DOHH2 (cell line): ENCODE measurements around the gene C6orf136.
A peak's percentile ranks its signal among the peaks of the same experiment; 100 is the strongest.

Experiments used
- H3F3A ChIP-seq: fragments of 200-600 bp; sonication (generic), shearing (Covaris generic); 2 replicates; pipeline ENCODE4 v1.6.0; 2016; ENCODE audit warnings: antibody characterized with exemption, mild to moderate bottlenecking; ENCODE audit not compliant: control insufficient read depth, insufficient read depth
- H3K27ac ChIP-seq: fragments of 200-600 bp; sonication (generic); 2 replicates; pipeline ENCODE4 v1.5.1; 2014; ENCODE audit warnings: low read depth, mild to moderate bottlenecking, low read length, moderate library complexity
- H3K27me3 ChIP-seq: fragments of 200-600 bp; sonication (generic); 2 replicates; pipeline ENCODE4 v1.6.1; 2014; ENCODE audit warnings: mild to moderate bottlenecking, low read length, mixed read lengths; ENCODE audit not compliant: control insufficient read depth
- H3K36me3 ChIP-seq: fragments of 200-600 bp; sonication (generic); 2 replicates; pipeline ENCODE4 v1.6.1; 2014; ENCODE audit warnings: mild to moderate bottlenecking, low read length, moderate library complexity, mixed read lengths; ENCODE audit not compliant: control insufficient read depth
- H3K4me1 ChIP-seq: fragments of 200-600 bp; sonication (generic); 2 replicates; pipeline ENCODE4 v1.6.1; 2014; ENCODE audit warnings: mild to moderate bottlenecking, low read length, mixed read lengths; ENCODE audit not compliant: control insufficient read depth
- H3K4me2 ChIP-seq: fragments of 200-600 bp; sonication (generic); 2 replicates; pipeline ENCODE4 v1.6.0; 2014; ENCODE audit warnings: mild to moderate bottlenecking, low read length, moderate library complexity
- H3K4me3 ChIP-seq: fragments of 200-600 bp; sonication (generic); 2 replicates; pipeline ENCODE4 v1.5.1; 2014; ENCODE audit warnings: mild to moderate bottlenecking, low read length, mixed read lengths
- H3K79me2 ChIP-seq: fragments of 200-600 bp; sonication (generic); 2 replicates; pipeline ENCODE4 v1.6.1; 2014; ENCODE audit warnings: mild to moderate bottlenecking, low read length, mixed read lengths; ENCODE audit not compliant: control insufficient read depth
- H3K9me2 ChIP-seq: fragments of 200-600 bp; sonication (generic); replicated peaks from 2 replicates; pipeline ENCODE4 v1.6.1; 2014; ENCODE audit warnings: mild to moderate bottlenecking, low read length, mixed read lengths; ENCODE audit not compliant: control insufficient read depth
- H3K9me3 ChIP-seq: fragments of 200-600 bp; sonication (generic); 2 replicates; pipeline ENCODE4 v1.6.1; 2014; ENCODE audit warnings: antibody characterized with exemption, low read length, mixed read lengths; ENCODE audit not compliant: control insufficient read depth, insufficient read depth
- H4K20me1 ChIP-seq: fragments of 200-600 bp; sonication (generic); 2 replicates; pipeline ENCODE4 v1.6.0; 2014; ENCODE audit warnings: low read depth, mild to moderate bottlenecking, antibody characterized with exemption, low read length, moderate library complexity; ENCODE audit not compliant: control insufficient read depth, insufficient read depth
- EZH2phosphoT487 ChIP-seq: fragments of 200-600 bp; sonication (generic); IDR thresholded peaks from 2 replicates; pipeline ENCODE4 v1.6.1; 2017; ENCODE audit warnings: borderline replicate concordance, mild to moderate bottlenecking, antibody characterized with exemption, low read length, moderate library complexity, mixed read lengths
- TF ChIP-seq, protein P1 (sequence below): fragments of 200-600 bp; sonication (generic); IDR thresholded peaks from one replicate; pipeline ENCODE4 v1.5.1; 2014; ENCODE audit warnings: antibody characterized with exemption, mild to moderate bottlenecking, low read depth, low read length; ENCODE audit not compliant: poor library complexity, severe bottlenecking

The C6orf136 gene

DNA sequence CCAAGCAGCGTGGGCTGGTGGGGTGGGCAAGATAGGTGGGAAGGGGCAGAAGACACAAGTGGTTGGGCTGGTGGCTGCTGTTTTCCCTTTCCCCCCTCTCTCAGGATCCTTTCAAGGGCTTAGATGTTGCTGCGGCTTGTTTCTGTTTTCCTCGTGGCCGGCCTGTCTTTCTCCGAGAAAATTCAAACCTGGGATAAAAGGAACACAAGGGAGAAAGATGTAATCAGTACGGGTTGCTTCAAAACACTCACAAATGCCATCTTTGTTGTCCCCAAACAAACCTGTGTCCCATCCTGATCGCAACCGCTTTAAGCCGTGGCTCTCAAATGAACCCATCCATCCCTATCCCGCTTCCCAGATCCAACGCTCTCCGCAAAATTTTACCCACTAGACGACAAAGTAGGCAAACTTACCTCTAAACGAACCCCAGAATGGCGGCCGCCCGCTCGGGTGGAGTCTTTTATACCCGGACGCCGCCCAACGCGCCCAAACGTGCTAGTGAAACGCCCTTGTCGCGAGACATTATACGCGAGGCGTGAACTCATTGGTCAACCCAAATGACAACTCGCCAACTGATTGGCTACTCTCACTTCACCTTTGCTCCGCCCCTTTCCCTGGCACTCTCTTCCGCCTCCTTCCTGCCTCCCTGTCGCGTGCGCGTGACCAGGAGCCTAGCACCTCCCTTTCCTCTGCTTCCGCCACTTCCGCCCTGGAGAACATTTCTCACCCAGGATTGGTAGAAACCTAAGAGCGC is 29.9 kb upstream of the C6orf136 start, which contains the start of gene PPP1R10:
Gene PPP1R10 (minus strand): TSS at position 433 of the 754 bp plus-strand sequence. CDS start 7,299 bp downstream, outside the sequence.
- H3K27me3 ChIP-seq: no peaks in the 10 kb centered on the region
- TF ChIP-seq EZH2phosphoT487: no peak
- TF ChIP-seq, protein P1, sequence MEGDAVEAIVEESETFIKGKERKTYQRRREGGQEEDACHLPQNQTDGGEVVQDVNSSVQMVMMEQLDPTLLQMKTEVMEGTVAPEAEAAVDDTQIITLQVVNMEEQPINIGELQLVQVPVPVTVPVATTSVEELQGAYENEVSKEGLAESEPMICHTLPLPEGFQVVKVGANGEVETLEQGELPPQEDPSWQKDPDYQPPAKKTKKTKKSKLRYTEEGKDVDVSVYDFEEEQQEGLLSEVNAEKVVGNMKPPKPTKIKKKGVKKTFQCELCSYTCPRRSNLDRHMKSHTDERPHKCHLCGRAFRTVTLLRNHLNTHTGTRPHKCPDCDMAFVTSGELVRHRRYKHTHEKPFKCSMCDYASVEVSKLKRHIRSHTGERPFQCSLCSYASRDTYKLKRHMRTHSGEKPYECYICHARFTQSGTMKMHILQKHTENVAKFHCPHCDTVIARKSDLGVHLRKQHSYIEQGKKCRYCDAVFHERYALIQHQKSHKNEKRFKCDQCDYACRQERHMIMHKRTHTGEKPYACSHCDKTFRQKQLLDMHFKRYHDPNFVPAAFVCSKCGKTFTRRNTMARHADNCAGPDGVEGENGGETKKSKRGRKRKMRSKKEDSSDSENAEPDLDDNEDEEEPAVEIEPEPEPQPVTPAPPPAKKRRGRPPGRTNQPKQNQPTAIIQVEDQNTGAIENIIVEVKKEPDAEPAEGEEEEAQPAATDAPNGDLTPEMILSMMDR: no peak
- no peaks in the 10 kb centered on the region for H3K9me2 ChIP-seq
- peaks cover 79% of the 10 kb centered on the region for H3K79me2 ChIP-seq
- peak within 1 kb of the TSS; percentile 83 for H3K4me3 ChIP-seq
- peaks cover 40% of the 10 kb centered on the region for H3K4me1 ChIP-seq
- no peaks in the 10 kb centered on the region for H3K9me3 ChIP-seq
- peaks cover 36% of the 10 kb centered on the region for H3F3A ChIP-seq
- peak within 1 kb of the TSS; percentile 96 for H3K4me2 ChIP-seq
- peaks cover 80% of the 10 kb centered on the region for H3K36me3 ChIP-seq
- peaks cover 25% of the 10 kb centered on the region for H4K20me1 ChIP-seq
- H3K27ac ChIP-seq: peak within 1 kb of the TSS; percentile 89

GRCh38 chr6:30617565-30618269 is 29.2 kb upstream of the C6orf136 start, which contains the start of gene MRPS18B:
TSS of gene MRPS18B (plus strand) at chr6:30617840. CDS start at chr6:30617866, 26 bp downstream.
- Histone ChIP-seq H3K79me2 (peaks cover 71% of the 10 kb centered on the region), H3K4me3 (peak within 1 kb of the TSS; percentile 83), H3K27me3 (no peaks in the 10 kb centered on the region), H3F3A (peaks cover 30% of the 10 kb centered on the region), H3K36me3 (peaks cover 80% of the 10 kb centered on the region), H3K27ac (peak within 1 kb of the TSS; percentile 89), H3K9me2 (no peaks in the 10 kb centered on the region), H3K4me2 (peak within 1 kb of the TSS; percentile 96), H3K9me3 (no peaks in the 10 kb centered on the region), H4K20me1 (peaks cover 23% of the 10 kb centered on the region), H3K4me1 (peaks cover 33% of the 10 kb centered on the region)
- no peak for TF ChIP-seq EZH2phosphoT487
- TF ChIP-seq, protein P1: no peak

- Histone ChIP-seq H4K20me1 (peaks cover 23% of the 10 kb centered on the region), H3K9me3 (no peaks in the 10 kb centered on the region), H3K9me2 (no peaks in the 10 kb centered on the region), H3K36me3 (peaks cover 80% of the 10 kb centered on the region), H3F3A (peaks cover 27% of the 10 kb centered on the region), H3K27ac (peak overlapping the region; percentile 89), H3K4me1 (peaks cover 27% of the 10 kb centered on the region), H3K27me3 (no peaks in the 10 kb centered on the region), H3K4me2 (peak overlapping the region; percentile 91), H3K79me2 (peaks cover 65% of the 10 kb centered on the region), H3K4me3 (peak overlapping the region; percentile 83)
- TF ChIP-seq, protein P1: no peak
- TF ChIP-seq EZH2phosphoT487: no peak
Measured at GRCh38 chr6:30618270-30618797, 28.6 kb upstream of the C6orf136 start.
